ENCODE data around the gene RAB3B.

The RAB3B gene

DNA sequence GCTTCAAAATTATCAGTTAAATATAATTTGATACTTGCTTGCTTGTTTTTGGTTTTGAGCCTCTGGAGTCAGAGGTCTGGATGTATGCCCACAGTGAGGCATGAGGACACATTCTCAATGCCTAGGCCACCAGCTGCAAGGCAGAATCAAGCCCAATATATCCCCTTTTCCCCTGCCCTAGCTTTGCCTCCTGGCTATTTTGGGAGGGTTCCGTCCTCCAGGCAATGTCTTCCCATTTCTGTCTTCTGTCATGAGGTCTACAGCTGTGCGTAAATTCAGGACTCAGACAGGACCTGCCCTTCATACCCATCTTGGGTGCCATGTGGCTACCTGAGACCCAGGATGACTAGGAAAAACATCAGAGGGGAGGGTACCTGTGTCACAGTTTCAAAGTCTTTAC lies 131.2 kb downstream of the RAB3B start:
- TF ChIP-seq CTCF (IDR thresholded peaks at IDR 0.05; ENCODE audit: low read depth, low read length, missing control alignments), result no peak
- H3K4me3 ChIP-seq (ENCODE audit: low read depth, low read length), result no peak overlapping the region
- in situ Hi-C loops (cut with HindIII; ENCODE audit: low sequenced_read_pairs), result no loop called here
- no peak for DNase-seq (ENCODE audit: low read depth)

DNA sequence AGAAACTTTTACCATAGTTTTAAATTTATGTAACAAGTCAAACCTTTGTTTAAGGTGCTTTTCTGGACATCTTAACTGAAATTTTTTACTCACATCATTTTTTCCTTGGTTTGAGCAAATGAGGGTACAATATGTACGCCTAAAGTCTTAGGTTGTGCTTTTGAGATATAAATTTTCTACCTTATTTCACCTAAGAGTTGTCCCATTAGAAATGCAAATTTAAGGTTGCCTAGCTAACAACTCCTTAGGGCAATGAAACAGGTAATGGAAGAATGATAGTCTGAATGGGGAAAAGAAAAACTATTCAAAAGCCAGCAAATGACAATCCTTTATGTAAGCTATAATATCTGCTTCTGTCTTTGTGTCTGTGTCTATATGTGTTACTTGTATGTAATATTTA lies 131.6 kb downstream of the RAB3B start:
- in situ Hi-C loops (cut with HindIII; ENCODE audit: low sequenced_read_pairs), result no loop called here
- TF ChIP-seq CTCF (IDR thresholded peaks at IDR 0.05; ENCODE audit: low read depth, low read length, missing control alignments), result no peak
- no peak overlapping the region for H3K4me3 ChIP-seq (ENCODE audit: low read depth, low read length)
- DNase-seq (ENCODE audit: low read depth), result no peak
